Stimulated activated CD4-positive, alpha-beta T cell treated with anti-CD3 and anti-CD28 coated beads, Interleukin-12 subunit alpha, Interleukin-12 subunit beta, amount 100 ng/mL, for 4 hours (primary cell): ENCODE data around the gene ACSS3.
"Not testable (repeated sequence)": the region's sequence is repeated elsewhere in the genome, so short reads cannot be mapped to it uniquely, and the experiment has no call there.

Experiments used
- DNase-seq: peaks from one replicate; pipeline ENCODE4 v3.0.0-alpha.2; 2020

The ACSS3 gene

DNA sequence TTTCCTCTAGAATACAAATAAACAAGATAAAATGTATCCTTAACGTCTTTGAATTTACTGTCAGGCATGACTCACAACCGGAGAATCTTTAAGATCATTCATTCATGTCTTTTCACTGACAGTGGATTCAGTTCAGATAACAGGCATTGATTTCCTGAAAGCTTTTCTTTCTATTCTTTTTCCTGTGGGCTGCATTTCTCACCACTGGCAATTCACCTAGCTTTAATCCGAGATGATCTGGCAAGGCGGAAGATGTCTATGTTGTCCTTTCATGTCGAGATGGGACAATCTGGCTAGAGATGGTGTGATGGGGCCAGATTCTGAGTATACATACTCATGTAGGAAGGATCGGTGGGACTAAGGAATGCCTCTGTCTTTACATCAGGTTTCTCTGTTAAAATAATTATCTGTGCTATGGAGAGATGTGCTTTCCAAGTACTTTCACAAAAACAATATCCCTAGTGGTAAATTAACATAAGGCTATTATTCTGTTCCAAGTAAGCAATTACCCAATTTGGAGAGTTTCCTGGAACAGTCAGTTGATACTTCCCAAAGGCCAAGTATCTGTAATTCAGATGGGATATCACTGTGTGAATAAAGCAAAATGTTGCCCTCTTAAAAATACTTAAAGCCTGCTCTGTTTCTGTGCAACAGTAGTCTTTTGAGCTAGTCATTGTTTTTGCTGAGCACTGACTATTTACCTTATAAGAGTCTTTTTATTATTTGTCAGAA is 17.8 kb downstream of the ACSS3 start:
- no peak for DNase-seq

DNA sequence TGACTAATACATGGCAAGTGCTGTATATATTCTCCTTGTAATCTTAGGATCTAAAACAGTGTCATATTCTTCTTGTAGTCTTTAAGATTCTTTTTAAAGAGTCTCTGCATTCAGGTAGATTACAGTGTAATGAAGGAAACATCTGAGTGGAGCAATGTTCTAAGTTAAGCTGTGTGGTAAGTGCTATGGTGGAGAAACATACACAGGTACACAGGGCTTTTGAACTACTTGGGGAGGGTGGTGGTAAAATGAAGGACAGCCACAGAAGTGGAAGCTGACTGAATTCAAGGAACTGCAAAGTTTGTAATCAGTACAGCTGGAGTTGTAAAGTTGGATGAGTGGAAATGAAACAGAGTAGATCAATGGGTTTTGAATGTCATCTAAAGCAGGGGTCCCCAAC is 27.8 kb downstream of the ACSS3 start:
- DNase-seq = no peak

GRCh38 chr12:81114226-81114625 is 36.3 kb downstream of the ACSS3 start:
- no peak for DNase-seq

GRCh38 chr12:81119069-81119468 is 41.2 kb downstream of the ACSS3 start:
- DNase-seq = not testable (repeated sequence)

DNA sequence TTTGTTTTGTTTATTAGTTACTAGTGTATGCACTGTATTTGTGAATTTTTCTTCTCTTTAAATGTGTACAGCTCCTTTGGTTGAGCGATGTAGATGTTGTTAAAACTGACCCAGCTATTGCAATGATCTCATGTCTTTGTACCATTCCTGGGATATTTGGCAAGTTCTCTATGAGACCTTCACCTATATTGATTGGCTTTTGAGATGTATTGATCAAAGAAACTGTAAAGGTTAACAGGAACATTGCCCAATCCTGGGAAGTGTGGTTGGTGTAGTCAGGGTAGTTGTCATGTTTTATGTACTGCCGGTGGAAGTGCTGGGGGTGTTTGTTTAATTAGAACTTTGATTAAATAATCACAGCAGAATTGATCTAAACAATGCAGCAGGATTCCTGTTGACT is 43.1 kb downstream of the ACSS3 start:
- no peak for DNase-seq

GRCh38 chr12:81123611-81124010 is 45.7 kb downstream of the ACSS3 start:
- DNase-seq = no peak

GRCh38 chr12:81125691-81126090 is 47.8 kb downstream of the ACSS3 start:
- no peak for DNase-seq

GRCh38 chr12:81128930-81129554 is 51.2 kb downstream of the ACSS3 start:
- no peak for DNase-seq

- DNase-seq = no peak
These were observed 58.6 kb downstream of the ACSS3 start for GRCh38 chr12:81136519-81136918.

- no peak for DNase-seq
These were observed 59.9 kb downstream of the ACSS3 start for GRCh38 chr12:81137801-81138200.

GRCh38 chr12:81141217-81141616 is 63.3 kb downstream of the ACSS3 start:
- DNase-seq = no peak

DNA sequence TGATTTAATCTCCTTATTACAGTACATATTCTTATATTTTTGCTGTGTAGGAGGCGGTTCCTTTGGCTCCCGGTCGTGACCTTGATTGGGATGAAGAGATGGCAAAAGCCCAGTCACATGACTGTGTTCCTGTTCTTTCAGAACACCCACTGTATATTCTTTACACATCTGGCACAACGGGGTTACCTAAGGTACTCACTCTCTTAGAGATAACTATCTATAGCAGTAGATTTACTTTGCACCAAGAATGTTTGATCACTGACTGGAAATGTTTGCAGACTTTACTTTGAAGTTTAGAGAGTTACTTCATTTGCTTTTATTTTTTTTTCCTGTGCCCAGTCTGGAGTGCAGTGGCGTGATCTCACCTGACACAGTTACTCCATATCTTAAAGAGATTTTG is 65.2 kb downstream of the ACSS3 start:
- DNase-seq = no peak

GRCh38 chr12:81146228-81147225 is 68.6 kb downstream of the ACSS3 start:
- no peak for DNase-seq

- no peak for DNase-seq
These were observed 69.5 kb downstream of the ACSS3 start for GRCh38 chr12:81147292-81147919.

- no peak for DNase-seq
These were observed 72.5 kb downstream of the ACSS3 start for GRCh38 chr12:81150382-81150781.

DNA sequence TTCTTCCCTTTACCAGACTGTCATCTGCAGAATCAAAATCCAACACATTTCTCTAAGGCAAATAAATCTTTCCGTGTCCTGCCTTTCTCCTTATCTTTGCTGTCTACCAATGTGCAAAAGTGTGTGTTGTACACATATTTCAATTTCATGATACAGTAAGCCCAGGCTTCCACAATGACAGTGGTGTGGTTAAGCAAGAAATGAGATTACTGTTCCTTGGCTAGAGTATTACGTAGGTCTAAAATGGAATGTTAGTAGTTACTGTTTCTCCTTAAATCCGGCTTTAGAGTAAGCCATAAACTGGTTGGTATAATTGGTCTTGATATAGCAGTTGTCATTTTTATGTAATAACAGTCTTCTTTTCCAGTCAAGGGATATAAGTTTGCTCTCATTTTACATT is 82.0 kb downstream of the ACSS3 start:
- DNase-seq = no peak

- no peak for DNase-seq
These were observed 83.8 kb downstream of the ACSS3 start for GRCh38 chr12:81161680-81162079.

- no peak for DNase-seq
These were observed 84.7 kb downstream of the ACSS3 start for GRCh38 chr12:81162391-81163136.

DNA sequence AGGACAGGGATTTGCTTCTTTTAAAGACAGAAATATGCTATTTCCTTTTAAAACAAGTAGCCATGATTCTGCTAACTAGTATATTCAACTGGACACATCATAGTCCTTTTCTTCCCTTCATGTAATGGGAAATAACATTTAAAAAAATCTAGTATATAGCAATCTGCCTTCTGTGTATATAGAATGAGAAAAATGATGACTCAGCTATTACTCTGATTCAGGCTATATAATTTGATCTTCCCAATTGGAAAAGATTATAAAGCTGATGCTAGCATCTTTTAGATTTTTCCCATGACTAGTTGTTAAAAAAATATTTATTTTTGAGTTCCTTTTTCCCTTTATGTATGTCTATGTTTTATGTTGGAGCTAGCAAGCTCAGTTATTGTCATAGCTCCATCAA is 86.9 kb downstream of the ACSS3 start:
- DNase-seq = no peak

DNA sequence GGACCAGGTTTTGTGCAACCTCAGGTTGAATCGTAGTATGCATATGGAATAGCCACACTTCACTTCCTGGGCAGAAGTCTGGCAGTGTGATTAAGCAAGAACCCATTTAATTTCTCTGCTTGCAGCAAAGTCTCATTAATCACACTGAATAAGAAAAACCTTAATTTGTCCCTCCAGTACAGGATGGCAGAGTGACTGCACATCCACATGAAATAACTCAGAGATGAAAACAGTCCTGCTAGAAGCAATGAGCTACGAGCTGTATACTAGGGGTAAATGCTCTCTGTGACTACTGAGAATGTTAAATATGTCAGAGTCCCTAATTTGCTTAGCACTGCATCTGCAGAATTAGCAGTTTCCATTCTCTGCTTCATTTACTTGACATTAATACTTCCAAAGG is 88.9 kb downstream of the ACSS3 start:
- DNase-seq = no peak

GRCh38 chr12:81167694-81168093 is 89.8 kb downstream of the ACSS3 start:
- no peak for DNase-seq

GRCh38 chr12:81168445-81168844 is 90.6 kb downstream of the ACSS3 start:
- no peak for DNase-seq
